Neutrophil (primary cell): ENCODE measurements around the gene IL4I1.

ENCODE experiments used
- H3K27ac ChIP-seq: fragments of 200-600 bp; sonication (generic); 2 replicates; pipeline ENCODE4 v1.5.1; 2016; ENCODE audit warnings: mild to moderate bottlenecking, moderate library complexity
- H3K27me3 ChIP-seq: fragments of 200-600 bp; sonication (generic); 2 replicates; pipeline ENCODE4 v1.6.0; 2016; ENCODE audit warnings: mild to moderate bottlenecking
- H3K36me3 ChIP-seq: fragments of 200-600 bp; sonication (generic); 2 replicates; pipeline ENCODE4 v1.5.1; 2017
- H3K4me1 ChIP-seq, 2 experiments: fragments of 200-600 bp in 1 of 2; sonication (generic) in 1 of 2; 1 replicate in 1 of 2; 2 replicates in 1 of 2; pipeline versions ENCODE4 v1.5.1 to v1.6.1; 2013 to 2016; ENCODE audit warnings: low read depth in 1 of 2, low read length in 1 of 2, mild to moderate bottlenecking in 1 of 2, moderate library complexity in 1 of 2; ENCODE audit not compliant: control insufficient read depth in 1 of 2, insufficient read depth in 1 of 2
- H3K4me3 ChIP-seq, 2 experiments: fragments of 200-600 bp in 1 of 2; sonication (generic) in 1 of 2; 1 replicate in 1 of 2; 2 replicates in 1 of 2; pipeline ENCODE4 v1.5.1; 2013 to 2016; ENCODE audit warnings: low read depth in 1 of 2, low read length in 1 of 2, mild to moderate bottlenecking in 1 of 2, moderate library complexity in 1 of 2
- H3K9me3 ChIP-seq: fragments of 200-600 bp; sonication (generic); 2 replicates; pipeline ENCODE4 v1.5.1; 2016
- TF ChIP-seq, protein P1 (sequence below): fragments of 200-600 bp; sonication (generic); IDR thresholded peaks from 2 replicates; pipeline ENCODE4 v1.5.1; 2016; ENCODE audit warnings: antibody characterized with exemption

The IL4I1 gene

GRCh38 chr19:49840321-49840720 is 56.4 kb downstream of the IL4I1 start:
- H3K27ac ChIP-seq, result no peak overlapping the region
- H3K4me3 ChIP-seq, result no peak overlapping the region
- H3K36me3 ChIP-seq, result peaks cover 58% of the 10 kb centered on the region
- TF ChIP-seq, protein P1, sequence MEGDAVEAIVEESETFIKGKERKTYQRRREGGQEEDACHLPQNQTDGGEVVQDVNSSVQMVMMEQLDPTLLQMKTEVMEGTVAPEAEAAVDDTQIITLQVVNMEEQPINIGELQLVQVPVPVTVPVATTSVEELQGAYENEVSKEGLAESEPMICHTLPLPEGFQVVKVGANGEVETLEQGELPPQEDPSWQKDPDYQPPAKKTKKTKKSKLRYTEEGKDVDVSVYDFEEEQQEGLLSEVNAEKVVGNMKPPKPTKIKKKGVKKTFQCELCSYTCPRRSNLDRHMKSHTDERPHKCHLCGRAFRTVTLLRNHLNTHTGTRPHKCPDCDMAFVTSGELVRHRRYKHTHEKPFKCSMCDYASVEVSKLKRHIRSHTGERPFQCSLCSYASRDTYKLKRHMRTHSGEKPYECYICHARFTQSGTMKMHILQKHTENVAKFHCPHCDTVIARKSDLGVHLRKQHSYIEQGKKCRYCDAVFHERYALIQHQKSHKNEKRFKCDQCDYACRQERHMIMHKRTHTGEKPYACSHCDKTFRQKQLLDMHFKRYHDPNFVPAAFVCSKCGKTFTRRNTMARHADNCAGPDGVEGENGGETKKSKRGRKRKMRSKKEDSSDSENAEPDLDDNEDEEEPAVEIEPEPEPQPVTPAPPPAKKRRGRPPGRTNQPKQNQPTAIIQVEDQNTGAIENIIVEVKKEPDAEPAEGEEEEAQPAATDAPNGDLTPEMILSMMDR, result no peak
- peaks cover 15 to 16% of the 10 kb centered on the region in 2 experiments for H3K4me1 ChIP-seq
- H3K9me3 ChIP-seq, result no peaks in the 10 kb centered on the region
- no peaks in the 10 kb centered on the region for H3K27me3 ChIP-seq

DNA sequence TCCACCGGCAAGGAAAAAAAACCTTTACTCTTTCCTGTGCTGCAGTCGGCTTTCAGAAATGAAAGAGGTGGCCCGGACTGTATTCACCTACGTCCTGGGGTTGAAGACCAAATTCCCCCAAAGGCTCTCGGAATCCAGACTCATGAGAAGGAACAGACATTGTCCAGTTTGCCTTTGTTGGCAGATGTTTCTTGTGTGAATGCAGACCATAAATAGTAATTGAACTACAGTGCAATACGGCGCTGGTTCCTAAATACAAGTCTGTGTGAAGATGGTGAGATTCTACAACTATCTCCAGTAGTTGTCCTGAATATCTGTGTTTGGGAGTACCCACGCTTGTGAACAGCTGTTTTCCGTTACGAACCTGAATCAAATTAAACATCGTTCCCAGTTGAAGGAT is 57.0 kb downstream of the IL4I1 start:
- Histone ChIP-seq H3K27ac (peak overlapping the region; percentile 7), H3K4me3 (no peak overlapping the region), H3K36me3 (peaks cover 64% of the 10 kb centered on the region), H3K4me1 (peaks cover 9% of the 10 kb centered on the region in 2 experiments), H3K9me3 (no peaks in the 10 kb centered on the region), H3K27me3 (no peaks in the 10 kb centered on the region)
- TF ChIP-seq, protein P1, result no peak
